GM12864 (cell line): ENCODE data around the gene STAU1.
"Not testable (repeated sequence)": the region's sequence is repeated elsewhere in the genome, so short reads cannot be mapped to it uniquely, and the experiment has no call there.

Experiments
- DNase-seq: peaks from one replicate; pipeline ENCODE4 v3.0.0-alpha.2; 2011; ENCODE audit warnings: low read depth
- H3K4me3 ChIP-seq: 2 replicates; pipeline ENCODE4 v1.5.1; 2011; ENCODE audit warnings: mild to moderate bottlenecking, low read depth, low read length, control low read depth
- CTCF ChIP-seq: IDR thresholded peaks from 2 replicates; pipeline ENCODE4 v1.5.1; 2011; ENCODE audit warnings: low read depth, mild to moderate bottlenecking, moderate library complexity, low read length, control low read depth, inconsistent platforms; ENCODE audit errors: missing control alignments

The STAU1 gene

GRCh38 chr20:49185071-49185761 is 2.9 kb downstream of the STAU1 start:
- DNase-seq, result no peak
- H3K4me3 ChIP-seq, result no peak overlapping the region
- no peak for TF ChIP-seq CTCF

- no peak for DNase-seq
- no peak overlapping the region for H3K4me3 ChIP-seq
Measured at GRCh38 chr20:49184691-49185070, 3.5 kb downstream of the STAU1 start.

DNA sequence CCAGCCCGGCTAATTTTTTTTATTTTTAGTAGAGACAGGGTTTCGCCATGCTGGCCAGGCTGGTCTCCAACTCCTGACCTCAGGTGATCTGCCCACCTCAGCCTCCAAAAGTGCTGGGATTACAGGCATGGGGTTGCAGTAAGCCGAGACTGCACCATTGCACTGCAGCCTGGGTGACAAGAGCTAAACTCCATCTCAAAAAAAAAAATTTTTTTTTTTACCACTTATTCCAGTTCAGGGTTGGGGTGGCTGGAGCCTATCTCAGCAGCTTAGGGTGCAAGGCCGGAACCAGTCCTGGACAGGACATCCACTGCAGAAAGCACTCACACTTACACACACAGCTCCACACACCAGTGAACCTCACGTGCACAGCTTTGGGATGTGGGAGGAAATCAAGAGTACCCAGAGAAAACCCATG is 4.0 kb downstream of the STAU1 start:
- not testable (repeated sequence) for DNase-seq, H3K4me3 ChIP-seq

More at GRCh38 chr20:49184691-49185070, 3.5 kb downstream of the STAU1 start:
- TF ChIP-seq CTCF, result no peak

DNA sequence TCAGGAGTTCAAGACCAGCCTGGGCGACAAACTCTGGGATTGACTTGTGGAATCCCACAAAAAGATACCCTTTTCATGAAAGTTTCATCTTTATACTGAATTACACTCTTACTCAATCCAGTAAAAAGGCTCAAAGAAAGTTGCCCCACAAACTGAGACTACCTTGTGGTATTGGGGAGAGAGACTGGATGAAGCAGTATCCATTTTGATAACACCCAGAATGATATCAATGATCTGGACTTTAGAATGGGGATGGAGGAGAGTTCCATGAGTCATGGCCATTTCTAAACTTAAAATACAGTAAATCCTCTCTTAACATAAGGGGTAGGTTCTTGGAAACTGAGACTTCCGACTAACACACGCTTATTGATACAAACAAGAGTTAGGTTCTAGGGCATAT is 4.7 kb downstream of the STAU1 start:
- TF ChIP-seq CTCF, result no peak
- H3K4me3 ChIP-seq, result no peak overlapping the region
- no peak for DNase-seq

DNA sequence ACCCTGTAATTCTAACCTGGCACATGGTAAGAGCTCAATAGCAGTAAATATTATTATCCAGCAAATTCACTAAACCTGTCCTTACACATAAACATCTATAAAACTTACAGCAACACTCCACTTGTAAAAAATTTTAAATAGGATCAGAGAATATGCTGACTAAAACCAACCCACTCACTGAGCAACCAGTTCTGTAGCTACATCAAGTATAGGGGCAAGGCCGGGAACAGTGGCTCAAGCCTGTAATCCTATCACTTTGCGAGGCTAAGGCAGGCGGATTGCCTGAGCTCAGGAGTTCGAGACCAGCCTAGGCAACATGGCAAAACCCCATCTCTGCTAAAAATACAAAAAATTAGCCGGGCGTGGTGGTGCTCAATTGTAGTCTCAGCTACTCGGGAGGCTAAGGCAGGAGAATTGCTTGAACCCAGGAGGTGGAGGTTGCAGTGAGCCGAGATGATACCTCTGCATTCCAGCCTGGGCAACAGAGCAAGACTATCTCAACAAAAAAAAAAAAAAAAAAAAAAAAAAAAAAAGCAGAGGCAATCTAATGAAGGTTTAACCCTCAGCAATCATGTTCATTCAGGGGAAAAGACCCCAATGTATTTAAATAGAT is 6.8 kb downstream of the STAU1 start:
- DNase-seq, result no peak
- no peak for TF ChIP-seq CTCF
- H3K4me3 ChIP-seq, result no peak overlapping the region

DNA sequence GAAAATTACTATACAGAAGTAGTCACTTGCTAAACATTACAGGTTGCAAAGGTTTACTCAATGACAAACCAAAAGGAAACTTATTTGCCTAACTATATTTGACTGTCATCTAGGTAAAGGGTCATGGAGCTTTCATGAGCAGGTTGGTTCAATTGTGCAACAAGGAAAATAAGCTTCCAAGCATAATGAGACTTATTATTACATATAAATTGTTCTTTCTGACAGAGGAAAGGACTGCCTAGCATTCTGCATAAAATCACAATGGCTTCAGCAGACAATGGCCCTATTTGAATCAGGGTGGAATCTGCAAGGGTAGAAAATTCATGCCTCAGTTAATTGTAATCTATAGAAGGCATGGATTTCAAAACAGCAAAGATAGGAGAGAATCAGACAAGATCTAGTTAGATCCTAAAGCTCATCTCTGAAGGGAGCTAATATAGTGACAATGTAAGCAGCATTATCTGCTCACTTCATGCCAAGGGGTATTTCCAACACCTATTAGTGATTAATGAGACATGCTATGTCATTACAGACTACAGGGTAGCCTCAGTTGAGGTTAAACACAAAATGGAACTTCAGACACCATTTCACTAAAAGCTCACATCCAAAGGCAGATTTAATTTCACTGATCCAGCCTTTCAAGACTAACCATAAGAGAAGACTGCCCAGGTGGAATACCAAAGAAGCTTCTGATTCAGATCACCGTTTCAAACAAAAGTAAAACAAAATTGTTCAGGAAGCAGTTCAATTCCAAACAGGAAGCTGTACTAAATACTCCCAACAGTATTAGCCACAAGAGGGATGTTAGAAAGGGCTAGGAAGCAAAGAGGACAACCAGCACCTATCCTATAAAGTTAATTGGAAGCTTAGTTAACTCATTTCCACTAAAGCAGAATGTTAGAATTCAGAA is 8.5 kb downstream of the STAU1 start:
- H3K4me3 ChIP-seq, result no peak overlapping the region; the same call in 1 of the 2 replicates
- no peak for DNase-seq
- no peak for TF ChIP-seq CTCF

DNA sequence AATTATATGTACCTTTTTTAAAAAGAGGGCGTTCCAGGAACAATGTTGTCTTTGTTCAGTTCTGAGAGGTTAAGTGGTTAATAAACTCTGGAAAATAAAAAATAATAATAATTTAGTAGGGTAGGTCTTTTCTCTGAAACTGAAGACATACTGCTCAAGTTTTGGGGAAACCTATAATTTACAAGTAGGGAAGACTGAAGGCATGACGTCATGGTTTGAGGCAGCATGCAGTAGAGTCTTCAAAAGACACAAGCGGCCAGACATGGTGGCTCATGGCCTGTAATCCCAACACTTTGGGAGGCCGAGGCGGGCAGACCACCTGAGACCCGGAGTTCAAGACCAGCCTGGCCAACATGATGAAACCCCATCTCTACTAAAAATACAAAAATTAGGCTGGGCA is 14.0 kb downstream of the STAU1 start:
- TF ChIP-seq CTCF, result no peak
- H3K4me3 ChIP-seq, result no peak overlapping the region
- no peak for DNase-seq
